ENCODE results near the gene TUBA4B.
"Not testable (repeated sequence)": the region's sequence is repeated elsewhere in the genome, so short reads cannot be mapped to it uniquely, and the experiment has no call there.

Gene TUBA4B

GRCh38 chr2:219291910-219292490 is 39.0 kb downstream of the TUBA4B start:
- no peak for DNase-seq

DNA sequence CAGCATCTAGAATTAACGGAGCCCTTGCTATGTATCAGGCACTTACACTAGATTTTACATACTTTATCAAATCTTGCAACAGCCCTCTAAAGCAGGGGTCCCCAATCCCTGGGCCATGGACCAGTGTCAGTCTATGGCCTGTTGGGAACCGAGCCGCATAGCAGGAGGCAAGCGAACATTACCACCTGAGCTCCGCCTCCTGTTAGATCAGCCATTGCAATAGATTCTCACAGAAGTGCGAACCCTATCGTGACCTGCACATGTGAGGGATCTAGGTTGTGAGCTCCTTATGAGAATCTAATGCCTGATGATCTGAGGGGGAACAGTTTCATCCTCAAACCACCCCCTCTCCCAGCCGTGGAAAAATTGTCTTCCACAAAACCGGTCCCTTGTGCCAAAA is 39.6 kb downstream of the TUBA4B start:
- no peak for DNase-seq

GRCh38 chr2:219293736-219294231 is 40.7 kb downstream of the TUBA4B start:
- DNase-seq = no peak

GRCh38 chr2:219294356-219295351 is 41.6 kb downstream of the TUBA4B start:
- DNase-seq = peak; percentile 87

- no peak for DNase-seq
Measured at GRCh38 chr2:219296142-219296541, 43.1 kb downstream of the TUBA4B start.

DNA sequence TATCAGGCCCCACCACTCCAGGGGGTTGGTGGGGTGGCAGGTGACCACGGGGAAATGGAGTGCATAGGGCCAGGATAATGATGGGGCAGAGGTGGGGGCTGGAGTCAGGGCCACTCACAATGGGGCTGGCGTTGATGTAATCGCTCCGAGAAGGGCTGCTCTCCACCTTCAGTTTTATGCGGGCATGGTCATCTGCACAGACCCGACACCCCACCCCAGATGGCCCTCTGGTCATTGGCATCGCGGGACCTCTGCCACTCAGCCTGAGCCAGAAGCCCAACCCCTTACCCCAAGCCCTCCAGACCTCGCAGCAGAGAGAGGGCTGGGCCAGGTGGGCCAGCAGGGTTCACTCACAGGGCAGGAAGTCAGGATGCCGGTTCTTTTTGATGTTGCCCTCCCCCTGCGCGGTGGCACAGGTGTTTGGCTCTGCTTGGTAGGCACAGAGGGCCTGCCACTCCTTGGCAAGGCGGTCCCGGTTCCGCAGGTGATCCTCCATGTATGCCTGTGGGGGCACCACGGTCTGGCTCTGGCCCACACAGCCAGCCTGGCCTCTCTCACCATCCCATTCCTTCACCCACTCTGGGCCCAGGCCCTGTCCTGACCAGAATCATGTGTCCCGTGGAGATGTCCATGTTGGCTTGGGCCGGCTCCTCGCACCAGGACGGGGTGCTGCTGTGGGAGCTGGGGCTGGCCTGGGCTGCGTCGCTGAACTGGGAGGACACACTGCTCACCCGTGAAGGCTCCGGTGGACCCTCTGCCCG is 43.8 kb downstream of the TUBA4B start:
- no peak for DNase-seq

GRCh38 chr2:219297766-219298456 is 44.9 kb downstream of the TUBA4B start:
- no peak for DNase-seq

DNA sequence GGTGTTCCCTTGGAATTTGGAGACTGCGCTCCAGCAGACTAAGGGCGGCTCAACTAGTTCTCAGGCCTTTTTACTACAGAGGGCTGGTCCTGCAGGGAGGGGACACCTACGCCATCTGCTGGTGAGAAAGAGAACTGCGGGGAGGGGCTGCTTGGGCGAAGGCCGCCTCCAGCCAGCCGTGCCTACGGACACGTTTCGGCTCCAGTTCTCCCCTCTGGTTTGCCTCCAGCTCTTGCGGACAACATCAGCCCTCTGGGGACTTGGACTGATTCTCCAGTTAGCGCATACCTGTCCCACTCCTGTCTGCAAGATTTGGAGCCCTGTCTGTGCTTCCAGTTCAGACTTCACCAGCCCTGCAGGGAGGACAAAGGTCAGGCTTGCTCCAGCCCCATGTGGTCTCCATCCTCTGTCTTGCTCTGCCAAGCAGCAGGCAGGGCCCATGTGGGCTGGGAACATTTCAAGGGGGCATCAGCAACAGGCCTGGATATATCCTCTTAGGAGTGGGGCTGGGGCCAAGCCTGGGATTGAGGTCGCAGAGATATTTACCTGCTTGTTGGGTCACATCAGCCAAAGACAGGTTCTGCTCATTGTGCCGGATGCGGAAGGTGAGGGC is 45.8 kb downstream of the TUBA4B start:
- peak; percentile 91 for DNase-seq

- DNase-seq = no peak
Measured at GRCh38 chr2:219299372-219299760, 46.3 kb downstream of the TUBA4B start.

DNA sequence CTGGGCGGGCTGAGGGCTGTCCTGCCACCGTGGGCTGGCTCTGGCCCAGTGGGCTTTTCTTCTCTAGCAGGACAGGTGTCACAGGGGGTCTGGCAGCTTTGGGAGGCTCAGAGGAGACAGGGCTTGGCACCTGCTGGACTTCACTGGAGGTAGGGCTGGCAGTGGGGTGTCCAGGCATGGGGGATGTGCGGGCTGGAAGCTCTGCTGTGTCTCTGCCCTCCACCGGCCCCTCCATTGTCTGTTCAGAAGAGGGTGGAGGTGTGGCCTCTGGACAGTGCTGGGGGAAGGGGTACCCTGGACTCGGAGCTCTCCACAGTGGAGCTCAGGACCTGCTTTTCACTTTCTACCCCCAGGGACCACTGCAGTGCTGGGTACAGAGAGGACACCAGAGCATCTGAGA is 47.0 kb downstream of the TUBA4B start:
- DNase-seq = no peak

DNA sequence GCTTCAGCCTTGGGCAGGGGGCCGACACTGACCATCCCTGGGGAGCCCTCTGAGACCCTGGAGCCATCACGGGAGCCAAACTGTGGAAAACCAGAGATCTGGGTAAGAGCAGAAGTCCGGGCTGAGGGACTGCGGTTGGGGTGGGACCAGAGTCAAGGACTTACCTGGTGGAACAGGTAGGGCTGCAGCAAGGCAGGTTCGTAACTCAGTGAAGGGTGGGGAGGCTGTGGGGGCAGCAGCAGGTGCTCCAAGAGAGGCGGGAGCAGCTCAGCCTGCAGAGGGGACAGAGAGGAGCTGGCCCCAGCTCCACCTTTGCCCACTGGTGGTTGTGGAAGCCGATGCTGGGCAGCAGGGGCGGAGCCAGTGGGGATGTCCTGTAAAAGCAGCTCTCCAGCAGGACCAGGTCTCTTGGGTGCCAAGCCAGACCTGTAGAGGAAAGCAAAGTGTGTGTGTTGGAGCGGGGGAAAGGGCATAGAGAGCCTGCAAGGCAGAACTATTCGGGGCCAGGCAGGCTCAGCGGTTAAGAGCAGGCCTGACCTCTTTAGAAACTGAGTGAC is 49.4 kb downstream of the TUBA4B start:
- DNase-seq = no peak

DNA sequence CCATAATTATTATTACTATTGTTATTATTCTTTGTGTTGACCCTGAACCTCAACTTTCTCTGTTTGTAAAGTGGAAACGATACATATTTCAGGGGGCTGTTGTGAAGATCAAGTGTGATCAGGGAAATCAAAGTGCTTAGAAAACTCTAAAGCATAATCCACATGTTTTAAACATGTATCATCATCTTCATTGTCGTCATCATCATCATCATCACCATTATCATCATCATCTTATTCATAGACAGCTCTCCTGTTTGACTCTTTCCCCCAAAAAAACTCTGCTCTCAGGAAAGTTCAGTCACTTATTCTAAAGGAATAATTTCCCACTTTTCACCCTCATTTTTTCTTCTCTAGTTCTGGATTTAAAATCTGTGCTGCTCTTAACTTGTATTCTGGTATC is 51.2 kb downstream of the TUBA4B start:
- no peak for DNase-seq

GRCh38 chr2:219306047-219306446 is 53.0 kb downstream of the TUBA4B start:
- no peak for DNase-seq

DNA sequence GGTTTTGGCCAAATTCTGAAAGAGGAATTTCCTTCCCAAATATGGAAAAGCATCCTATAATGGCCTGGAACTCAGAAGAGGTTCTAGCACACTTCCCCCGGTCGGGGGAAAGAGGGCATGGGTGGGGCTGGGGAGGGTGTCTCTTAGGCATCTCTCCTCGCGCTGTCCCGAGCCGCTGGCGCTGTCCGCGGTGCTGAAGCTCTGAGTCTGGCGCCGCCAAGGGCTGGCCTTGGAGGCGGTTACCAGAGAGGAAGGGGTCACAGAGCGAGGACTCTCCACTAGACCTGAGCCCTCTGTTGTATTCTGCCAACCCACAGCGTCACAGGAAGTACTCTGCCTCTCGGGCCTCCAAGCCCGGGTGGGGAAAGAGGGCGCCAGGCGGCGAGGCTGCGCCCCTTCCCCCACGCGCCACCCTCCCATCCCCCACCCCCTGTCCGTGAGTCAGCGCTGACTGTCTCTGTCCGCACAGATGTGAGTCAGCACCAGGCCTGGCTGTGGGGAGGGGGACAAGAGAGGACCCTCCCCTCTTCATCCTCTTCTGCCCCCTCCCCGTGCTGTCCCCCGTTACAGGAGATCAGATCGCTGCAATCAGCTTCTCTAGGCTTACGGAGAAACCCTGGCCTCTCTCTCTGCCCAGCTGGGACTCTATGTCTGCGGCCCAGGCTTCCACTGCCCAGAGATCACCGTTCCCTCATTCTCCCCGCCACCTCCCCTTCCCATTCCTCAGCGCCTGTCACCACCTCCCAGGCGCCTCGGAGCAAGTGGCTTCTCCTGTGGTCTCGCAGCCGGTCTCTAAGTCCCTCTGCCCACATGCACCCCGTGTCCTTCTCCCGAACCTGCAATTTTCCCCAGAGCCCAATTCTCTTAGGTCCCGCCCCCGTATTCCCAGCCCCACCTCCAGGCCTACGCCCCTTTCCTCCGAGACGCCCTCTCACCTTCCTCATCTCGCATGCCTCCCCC is 55.4 kb downstream of the TUBA4B start:
- DNase-seq = peak; percentile 62

- no peak for DNase-seq
Measured at GRCh38 chr2:219309278-219309677, 56.2 kb downstream of the TUBA4B start, which contains the start of gene PTPRN. PTPRN (minus strand) TSS chr2:219309401; CDS start chr2:219309332, 69 bp downstream.

GRCh38 chr2:219312683-219313263 is 59.7 kb downstream of the TUBA4B start:
- DNase-seq = not testable (repeated sequence)

DNA sequence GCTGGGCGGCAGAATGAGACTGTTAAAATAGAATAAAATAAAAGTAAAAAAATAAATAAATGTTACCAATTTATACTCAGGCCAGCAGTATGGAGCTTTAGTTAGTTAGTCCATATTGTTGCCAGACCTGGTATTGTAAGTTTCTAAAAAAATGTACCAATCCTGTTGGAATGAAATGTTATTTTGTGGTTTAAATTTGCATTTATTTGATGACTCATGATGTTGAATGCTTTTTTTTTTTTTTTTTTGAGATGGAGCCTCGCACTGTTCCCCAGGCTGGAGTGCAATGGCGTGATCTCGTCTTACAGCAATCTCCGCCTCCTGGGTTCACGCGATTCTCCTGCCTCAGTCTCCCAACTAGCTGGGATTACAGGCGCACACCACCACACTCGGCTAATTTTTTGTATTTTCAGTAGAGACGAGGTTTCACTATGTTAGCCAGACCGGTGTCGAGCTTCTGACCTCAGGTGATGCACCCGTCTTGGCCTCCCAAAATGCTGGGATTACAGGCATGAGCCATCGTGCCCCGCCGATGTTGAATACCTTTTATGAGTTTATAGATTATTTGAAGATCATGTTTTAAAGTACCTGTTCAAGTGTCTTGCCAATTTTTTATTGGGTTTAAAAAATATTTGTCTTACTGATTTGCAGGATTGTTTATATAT is 61.9 kb downstream of the TUBA4B start:
- DNase-seq = no peak
